HG03175 (cell line): ENCODE measurements around the gene LSAMP.
A peak's percentile ranks its signal among the peaks of the same experiment; 100 is the strongest.
"Not testable (repeated sequence)": the region's sequence is repeated elsewhere in the genome, so short reads cannot be mapped to it uniquely, and the experiment has no call there.

ENCODE experiments used
- ATAC-seq: cut with Tn5 transposase; IDR thresholded peaks from one replicate; pipeline ENCODE4 v1.9.1; 2021; ENCODE audit warnings: mild to moderate bottlenecking, moderate library complexity; ENCODE audit not compliant: unreplicated experiment

The LSAMP gene

DNA sequence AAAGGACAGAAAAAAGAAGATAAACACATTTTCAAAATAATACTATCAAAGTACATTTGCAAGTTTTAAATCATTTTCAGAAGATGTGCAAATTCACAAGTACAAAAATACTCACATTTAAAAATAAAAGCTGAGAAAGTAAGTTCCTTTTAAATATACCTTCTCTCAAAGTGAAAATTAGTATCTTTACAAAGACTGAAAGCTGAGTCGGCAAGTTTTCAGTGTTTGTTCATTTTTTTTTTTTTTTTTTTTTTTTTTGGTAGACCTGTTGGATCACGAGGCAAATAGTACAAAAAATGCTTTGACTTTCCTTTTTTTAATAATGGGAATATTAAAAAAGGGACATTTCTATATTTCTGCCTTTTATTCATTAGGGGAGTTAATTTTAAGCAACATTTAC is 317.8 kb downstream of the LSAMP start:
- ATAC-seq: no peak

DNA sequence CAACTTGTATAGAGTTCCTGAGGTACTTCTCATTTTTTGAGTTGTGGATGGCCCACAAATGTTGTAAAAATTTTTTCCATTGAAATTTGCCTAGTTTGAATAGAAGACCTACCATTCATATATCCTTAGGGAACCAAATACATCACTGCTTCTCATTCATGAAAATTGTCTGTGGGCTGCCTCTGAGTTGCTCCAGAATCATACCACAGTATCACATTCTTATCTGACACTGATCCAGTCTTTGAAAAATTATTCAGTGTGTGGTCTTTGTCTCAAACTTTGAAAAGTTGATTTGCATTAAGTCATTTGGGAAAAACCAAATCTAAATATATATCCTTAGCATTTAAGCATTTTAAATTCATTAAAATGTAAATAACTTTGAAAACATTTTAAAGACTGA is 321.1 kb downstream of the LSAMP start:
- no peak for ATAC-seq

DNA sequence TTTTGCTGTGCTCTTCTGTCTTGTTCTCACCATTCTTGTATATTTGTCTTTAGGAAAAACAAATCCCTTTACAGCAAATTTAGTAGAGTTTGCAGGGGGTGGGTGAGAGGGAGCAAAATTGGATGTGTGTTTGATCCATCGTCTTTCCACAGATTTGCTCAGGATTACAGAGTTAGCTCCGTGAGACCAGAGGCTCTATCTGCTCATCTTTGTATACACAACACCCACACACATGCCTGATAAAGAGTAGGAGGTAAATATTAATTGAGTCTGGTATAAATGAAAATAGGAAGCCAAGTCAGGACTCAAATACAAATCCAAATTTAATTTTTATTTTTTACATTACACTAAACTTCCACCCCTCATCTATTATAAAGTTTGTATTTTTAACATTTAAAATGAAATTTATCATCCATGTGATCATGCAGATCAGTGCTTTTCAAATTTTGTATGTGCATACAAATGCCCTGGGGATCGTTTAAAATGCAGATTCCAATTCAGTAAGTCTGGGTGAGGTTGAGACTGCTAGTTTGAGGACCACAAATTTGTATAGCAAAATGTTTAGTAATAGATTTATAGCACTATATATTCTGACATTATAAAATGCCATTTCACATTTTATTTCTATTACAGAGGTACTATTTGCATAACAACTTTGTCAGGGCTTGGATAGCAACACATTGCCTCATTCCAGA is 326.7 kb downstream of the LSAMP start:
- no peak for ATAC-seq

DNA sequence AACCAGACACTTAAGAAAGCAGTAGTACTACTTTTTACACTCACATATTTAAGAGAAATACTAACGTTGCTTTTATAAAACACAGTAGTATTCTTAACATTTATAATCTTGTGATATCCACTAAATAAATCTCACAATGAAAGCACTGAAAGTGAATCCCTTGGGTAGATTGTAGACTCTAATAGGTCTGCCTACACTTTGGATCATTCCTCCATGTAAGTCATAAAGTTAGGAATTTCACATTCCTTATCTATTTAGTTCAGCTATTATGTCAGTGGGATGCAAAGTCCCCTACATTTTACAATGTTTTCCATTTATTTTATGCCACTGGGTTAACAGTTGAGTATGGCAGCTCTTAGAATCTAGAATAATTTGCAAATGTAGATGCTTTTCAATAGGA is 330.7 kb downstream of the LSAMP start:
- ATAC-seq: no peak

DNA sequence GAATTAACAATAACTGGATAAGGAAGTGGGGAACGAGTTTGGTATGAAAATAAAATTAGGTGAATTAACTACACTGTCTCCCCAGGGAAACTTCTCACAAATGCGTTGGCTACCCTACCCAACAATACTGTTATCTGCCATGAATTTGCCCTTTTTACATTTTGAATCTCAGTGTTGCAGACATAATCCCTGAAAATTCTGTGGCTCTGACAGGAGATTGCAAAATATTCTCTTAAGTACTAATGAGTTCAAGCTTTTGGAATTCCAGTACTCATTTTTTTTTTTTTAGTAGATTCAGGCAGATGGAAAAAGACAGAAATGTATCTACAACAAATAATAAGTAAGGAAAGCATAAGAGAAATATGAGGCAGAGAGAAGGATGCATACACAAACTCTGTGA is 332.6 kb downstream of the LSAMP start:
- ATAC-seq: no peak

DNA sequence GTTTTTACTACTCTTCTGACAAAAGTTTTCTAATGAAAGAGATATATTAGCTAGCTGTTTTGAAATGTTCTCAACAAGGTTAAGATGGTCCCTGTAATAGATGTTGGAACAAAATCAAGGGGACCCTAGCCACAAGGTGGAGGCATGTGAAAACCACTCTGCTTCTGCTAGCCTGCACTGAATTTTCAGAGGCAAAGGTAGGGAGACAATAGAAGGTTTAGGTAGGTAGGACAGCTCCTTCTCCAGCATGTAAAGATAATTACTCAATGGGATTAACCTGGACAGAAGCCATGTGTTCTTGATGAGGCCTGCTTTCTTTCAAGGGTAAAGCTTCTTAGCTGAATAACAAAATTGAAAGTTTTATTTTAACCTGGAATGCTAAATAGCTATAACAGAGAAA is 333.5 kb downstream of the LSAMP start:
- ATAC-seq: no peak

DNA sequence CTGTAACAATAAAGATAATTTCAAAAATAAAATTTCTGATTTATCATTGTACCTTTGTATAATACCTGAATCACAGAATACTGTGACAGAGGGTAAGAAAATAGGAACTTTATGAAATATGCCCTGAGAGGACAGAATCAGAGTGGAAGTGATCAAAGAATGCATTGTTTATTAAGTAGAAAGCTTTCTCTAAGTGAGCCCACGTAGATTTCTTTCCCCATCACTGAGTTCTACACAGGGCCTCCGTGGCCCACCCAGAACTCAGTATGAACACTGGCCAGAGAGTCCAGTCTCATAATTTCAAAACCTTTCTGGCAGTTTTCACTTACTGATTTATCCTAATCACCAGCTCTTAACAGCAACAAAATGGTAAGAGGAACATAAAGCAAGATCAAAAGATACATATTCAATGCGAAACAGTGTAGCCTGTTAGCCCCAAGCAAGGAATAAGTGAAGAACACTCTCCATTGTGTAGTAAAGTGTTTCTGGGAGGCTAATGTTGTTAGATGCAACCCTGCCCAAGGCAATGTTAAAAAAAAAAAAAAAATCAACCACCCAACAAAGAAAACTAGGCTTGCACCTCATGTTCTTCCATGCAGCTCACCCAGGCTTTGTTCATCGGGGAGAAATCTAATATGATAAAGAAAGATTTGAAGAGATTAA is 341.3 kb downstream of the LSAMP start:
- no peak for ATAC-seq

DNA sequence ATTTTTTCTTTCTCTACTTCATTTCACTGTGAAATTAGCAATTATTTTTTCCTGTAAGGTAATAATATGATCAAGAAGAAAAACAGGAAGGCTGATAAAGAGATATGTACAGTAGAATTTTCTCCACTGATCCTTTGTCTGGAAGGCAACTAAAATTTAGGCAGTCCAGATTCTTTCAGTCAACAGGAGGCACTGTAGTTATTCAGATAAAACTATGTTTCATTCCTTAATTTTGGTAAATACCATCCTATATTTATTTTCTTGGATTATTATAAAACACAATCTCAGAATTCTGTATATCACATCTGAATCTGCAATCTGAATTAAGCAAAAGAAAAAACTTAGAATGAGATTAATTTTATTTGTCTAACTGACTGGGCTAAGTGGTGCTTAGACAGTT is 343.2 kb downstream of the LSAMP start:
- no peak for ATAC-seq

DNA sequence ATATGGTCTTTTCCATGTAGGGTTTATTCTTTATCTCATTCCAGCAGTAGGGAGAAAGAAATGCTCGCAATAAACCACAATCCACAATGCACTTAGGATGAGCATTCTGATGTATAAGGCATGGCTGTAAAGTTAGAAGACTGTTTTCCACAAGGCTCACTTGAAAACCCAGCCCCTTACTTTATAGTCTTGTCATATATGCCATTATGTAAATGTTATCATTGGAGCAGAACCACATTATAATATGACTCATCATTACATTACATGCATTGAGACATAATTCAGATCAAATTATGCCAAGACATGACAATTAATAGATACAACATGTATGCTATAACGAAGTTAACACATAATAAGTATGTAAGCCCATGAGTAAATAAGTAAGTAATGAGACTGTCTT is 348.1 kb downstream of the LSAMP start:
- no peak for ATAC-seq

DNA sequence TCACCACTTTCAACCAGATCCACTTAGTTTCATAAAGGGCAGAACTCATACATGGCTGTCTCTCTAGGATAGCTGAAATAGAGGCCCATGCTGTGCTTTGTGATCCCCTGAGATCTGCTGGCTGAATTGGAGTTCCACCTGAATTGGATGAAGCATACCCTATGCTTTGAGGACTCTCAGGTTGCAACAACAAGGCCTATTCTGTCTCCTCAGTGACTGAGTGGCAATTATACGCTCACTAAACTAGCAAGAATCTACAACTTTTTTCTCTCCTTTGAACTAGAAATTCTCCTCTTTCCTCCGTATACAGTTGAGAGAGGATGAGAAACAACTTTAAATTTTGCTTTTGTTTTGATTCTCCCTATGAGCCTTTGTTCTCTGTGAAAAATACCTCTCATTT is 348.7 kb downstream of the LSAMP start:
- ATAC-seq: no peak

DNA sequence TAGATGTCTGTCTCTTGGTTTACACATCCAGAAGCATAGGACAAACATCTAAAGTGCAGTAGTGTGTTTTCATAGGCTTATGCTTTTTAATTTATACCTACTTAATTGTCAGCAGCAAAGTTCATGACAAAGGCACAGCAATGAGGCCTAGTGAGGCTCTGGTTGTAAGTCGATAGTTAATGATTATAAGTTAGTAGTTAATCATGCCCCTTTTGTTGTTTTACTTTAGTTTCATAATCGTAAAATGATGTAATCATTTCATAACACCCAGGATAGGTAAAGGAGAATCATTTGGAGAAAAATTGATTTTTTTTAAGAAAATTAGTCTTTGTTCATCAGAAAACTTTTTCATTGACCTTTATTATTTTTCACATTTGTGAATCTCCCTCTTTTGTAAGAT is 351.9 kb downstream of the LSAMP start:
- no peak for ATAC-seq

DNA sequence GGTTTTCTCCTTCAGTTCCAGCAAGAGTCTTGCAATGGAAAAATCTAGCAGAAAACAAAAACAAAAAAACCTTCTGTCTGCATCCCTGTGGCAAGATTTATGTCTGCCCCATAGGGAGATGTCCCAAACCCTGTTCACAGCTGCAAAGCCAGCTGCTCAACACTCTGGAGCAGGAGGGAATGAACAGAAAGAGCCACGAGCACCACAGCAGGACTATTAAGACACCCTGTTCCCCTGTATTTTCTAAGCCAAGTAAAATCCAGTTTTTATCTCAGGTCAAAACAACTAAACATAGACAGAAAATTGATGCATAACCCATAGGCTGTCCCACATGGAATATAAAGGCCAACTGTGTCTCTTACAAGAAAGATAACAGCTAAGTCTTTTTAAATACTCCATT is 357.9 kb downstream of the LSAMP start:
- ATAC-seq: no peak

DNA sequence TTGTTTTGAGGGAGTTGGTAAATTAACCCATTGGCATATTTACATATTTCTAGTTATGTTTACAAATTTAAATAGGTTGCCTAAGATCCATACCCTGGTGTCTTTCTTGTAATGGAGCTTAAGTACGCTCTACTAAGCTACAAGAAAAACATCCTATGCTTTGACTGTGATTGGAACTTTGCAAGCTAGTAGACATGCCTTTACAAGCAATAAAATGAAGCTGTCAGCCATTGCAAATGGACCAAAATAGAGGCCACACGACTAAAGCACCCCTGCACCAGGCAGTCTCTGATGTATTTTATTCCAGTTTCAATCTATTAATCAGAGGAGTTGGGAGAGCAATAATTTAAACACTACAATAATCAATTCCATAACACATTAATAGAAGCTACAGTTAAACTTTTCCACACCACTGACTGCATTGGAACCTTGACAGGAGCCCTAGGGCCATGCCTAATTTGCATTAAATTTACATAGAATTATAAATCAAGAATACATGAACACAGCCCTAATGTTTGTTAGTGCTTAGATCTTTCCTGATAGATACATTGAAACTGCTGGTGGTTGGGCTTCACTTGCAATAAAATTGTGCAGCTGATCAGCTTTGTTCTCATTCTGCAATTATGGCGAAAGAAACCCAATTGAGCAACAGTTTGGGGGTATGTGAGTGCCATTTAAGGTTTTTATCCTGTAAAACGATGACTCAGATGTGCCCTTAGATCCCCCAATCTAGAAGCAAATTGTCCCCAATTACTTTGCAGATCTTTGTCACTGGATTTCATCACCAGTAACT is 360.1 kb downstream of the LSAMP start:
- ATAC-seq: no peak

DNA sequence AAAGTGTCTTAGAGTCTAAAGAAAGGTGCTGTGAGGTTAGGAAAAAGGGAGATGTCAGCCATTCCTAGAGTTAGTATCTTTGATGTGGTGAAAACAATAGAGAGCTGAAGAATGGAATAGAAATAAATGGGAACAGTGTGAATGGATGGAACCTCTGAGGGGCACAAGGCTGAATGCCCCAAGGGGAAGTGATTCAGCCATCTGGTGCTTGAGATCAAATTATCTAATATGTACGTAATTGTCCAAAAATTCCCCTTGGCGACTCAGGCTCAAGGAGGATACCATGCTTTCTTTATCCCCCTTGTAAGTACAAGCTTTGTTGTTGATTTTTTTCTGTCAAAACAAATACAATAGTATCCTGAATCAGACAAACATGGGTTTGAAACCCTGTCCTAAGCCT is 361.6 kb downstream of the LSAMP start:
- no peak for ATAC-seq

DNA sequence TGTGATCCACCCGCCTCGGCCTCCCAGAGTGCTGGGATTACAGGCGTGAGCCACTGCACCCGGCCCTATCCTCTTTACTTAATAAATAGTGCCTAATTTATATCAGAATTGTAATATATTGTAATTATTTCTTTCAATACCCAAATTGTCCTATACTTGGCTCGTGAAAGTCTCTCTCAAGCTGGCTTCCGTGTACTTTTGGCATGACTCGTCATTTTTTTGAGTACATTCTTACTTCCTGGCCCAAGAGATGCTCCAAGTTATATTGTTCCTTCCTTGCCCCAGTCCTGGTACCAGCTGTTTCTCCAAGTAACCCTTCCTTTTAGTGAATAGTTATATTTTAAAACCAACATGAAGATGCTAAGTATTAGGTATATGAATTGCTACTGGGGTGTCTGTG is 366.7 kb downstream of the LSAMP start:
- ATAC-seq: no peak

DNA sequence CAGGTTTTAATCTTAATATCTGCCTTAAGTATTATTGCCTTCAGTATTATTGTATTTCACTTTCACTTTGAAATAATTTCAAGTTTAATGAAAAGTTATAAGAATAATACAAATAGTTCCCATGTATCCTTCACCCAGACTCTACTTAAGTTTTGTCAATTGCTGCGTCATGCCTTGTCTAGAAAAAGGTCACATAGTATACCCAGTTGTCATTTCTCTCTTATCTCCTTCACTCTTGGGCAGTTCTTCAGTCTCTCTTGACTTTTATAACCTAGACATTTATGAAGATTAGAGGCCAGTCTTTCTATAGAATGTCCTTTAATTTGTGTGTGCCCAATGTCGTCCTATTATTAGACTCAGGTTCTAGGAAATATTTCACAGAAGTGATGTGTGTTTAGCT is 367.7 kb downstream of the LSAMP start:
- ATAC-seq: no peak

DNA sequence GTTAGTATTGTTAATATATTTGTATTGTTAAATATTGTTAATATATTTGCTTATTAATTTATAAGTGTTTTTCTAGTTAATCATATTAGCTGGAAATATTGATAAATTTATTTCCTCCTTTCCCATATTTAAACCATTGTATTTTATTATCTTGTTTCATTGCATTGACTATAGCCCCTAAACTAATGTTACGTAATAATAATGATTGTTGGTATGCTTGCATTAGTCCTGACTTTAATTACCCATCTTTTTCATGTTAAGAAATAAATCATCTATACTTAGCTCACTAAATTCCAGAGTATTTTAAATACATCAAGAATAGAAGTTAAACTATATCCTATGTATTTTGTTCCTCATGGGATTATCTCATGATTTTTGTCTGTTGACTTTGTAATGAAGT is 368.2 kb downstream of the LSAMP start:
- no peak for ATAC-seq

DNA sequence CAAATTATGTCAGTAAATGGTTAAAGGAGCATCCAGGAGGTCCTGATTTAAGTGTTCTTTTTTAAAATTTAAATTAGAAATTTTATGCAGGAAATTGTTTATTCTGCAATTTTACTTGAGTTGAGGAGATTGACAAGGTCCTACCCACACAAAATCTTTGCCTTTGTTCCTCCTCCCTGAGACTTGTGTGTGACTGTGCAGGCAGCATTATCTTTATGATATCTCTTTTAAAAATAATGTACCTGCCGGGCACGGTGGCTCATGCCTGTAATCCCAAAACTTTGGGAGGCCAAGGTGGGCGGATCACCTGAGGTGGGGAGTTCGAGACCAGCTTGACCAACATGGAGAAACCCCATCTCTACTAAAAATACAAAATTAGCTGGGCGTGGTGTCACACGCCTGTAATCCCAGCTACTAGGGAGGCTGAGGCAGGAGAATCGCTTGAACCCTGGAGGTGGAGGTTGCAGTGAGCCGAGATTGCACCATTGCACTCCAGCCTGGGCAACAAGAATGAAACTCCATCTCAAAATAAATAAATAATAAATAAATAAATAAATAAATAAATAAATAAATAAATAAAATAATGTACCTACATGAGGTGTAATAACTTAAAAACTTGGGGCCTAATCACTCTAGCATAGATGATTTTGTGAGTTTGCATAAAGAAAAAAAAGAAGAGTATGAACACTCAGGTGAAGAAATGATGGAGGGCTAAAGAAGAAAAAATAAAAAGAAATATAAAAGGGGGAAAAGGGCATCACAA is 374.6 kb downstream of the LSAMP start:
- ATAC-seq: not testable (repeated sequence)

DNA sequence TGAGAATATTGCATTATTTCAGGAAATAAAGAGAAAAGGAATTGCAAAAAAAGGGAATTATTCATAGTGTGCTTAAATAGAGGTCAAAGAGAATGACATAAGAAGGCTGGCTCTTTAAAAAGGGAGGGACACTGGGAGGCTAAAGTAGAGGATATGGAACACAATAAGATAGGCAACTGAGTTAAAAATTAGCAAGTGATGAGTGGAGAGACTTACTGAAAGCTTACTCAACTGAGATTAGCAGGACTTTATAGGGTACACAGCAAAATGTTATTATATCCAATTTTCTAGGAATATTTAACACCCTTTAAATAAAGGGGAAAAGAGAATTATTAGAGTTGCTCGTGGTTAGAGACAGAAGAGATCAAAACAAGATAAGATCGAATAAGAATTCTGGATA is 375.2 kb downstream of the LSAMP start:
- no peak for ATAC-seq

DNA sequence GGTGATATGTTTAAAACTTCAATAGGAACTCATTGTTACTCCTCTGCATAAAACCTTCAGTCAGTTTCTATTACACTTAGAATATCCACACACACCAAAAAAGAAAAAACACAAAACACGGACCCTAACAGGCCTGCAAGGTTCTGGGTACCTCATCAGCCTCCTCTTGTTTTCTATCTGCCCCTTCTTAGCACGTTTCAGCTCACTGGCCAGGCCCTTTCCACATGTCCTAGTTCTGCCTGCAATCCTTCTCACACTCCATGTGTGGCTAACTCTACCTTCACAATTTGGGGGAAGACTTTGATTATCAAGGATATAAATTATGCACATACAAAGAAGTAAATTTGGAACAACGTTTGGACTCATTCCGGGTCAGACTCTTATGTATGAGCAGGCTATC is 376.3 kb downstream of the LSAMP start:
- no peak for ATAC-seq

DNA sequence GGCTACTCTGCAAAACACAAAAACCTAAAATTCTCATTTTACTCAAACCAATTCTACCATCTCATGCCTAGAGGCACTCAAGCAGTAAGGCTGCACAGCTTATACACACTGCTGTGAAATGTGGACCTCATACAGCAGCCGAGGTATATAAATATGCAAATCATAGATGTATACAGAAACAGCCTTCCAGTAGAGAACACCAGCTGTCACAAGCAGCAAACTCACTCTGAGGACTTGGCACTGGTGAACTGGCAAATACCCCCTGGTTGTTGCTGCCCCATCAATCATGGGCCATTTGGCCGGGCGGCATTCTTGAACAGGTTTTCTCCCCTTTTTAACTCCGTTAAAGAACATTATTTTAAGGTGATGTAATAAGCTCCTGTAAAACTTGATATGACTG is 378.0 kb downstream of the LSAMP start:
- ATAC-seq: peak; percentile 83
